Activated T-cell treated with anti-CD3 and anti-CD28 coated beads, Interleukin-2, amount 50 U/mL, for 4 hours (primary cell): Measurements from ENCODE around the gene POLR3B. TPM values are rescaled to one million over a fixed set of nuclear protein-coding genes. Genes with fewer than 3 reads are reported as not detected.
"Not testable (repeated sequence)": the region's sequence is repeated elsewhere in the genome, so short reads cannot be mapped to it uniquely, and the experiment has no call there.

Source experiments
- ATAC-seq, 2 donors: fragments of 200-7000 bp; cut with Tn5 transposase; one replicate each; pipeline ENCODE4 v1.10.0; 2021
- DNase-seq: peaks from one replicate; pipeline ENCODE4 v3.0.0-alpha.2; 2020
- H3K27me3 Mint-ChIP-seq: one replicate; pipeline ENCODE4 v1.8.0; 2021; ENCODE audit warnings: low read depth, mixed read lengths
- H3K36me3 Mint-ChIP-seq: one replicate; pipeline ENCODE4 v1.8.0; 2022; ENCODE audit warnings: mixed read lengths; ENCODE audit not compliant: insufficient read depth
- H3K4me1 Mint-ChIP-seq: one replicate; pipeline ENCODE4 v1.8.0; 2021; ENCODE audit warnings: low read depth, mixed read lengths
- H3K4me3 Mint-ChIP-seq: one replicate; pipeline ENCODE4 v1.8.0; 2021; ENCODE audit warnings: mild to moderate bottlenecking, moderate library complexity, mixed read lengths
- H3K9me3 Mint-ChIP-seq: one replicate; pipeline ENCODE4 v1.8.0; 2021; ENCODE audit warnings: mixed read lengths
- total RNA-seq, 3 donors: library from RNA; stranded (reverse); gene quantifications; one replicate each; pipeline ENCODE4 v1.2.1, GENCODE V29; 2021

POLR3B gene
- total RNA-seq, 3 donors from 2014 or later = 17.8 to 18.8 (median 18.2) TPM

DNA sequence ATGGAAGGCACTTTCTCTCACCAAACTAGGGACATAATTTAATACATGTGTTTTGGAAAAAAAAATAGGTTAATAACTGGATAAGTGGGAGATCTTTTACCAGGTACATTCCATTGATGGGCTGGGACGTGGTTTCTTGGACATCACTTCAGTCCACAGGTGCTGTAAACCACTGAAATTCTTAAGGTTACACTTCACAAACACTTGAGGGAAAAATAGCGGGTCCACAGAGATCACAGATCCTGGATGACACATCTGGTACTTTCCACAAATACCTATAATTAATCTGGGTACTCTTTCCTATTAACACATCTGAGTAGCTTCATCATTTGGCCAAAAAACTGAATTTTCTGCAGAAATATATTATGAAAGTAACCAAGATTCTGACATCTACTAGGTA, 85.0 kb downstream of the POLR3B start:
- H3K4me3 Mint-ChIP-seq = no peak overlapping the region
- no peaks in the 10 kb centered on the region for H3K9me3 Mint-ChIP-seq
- no peaks in the 10 kb centered on the region for H3K27me3 Mint-ChIP-seq
- H3K4me1 Mint-ChIP-seq = no peaks in the 10 kb centered on the region
- ATAC-seq = no peak
- peaks cover 24% of the 10 kb centered on the region for H3K36me3 Mint-ChIP-seq
- DNase-seq = no peak

DNA sequence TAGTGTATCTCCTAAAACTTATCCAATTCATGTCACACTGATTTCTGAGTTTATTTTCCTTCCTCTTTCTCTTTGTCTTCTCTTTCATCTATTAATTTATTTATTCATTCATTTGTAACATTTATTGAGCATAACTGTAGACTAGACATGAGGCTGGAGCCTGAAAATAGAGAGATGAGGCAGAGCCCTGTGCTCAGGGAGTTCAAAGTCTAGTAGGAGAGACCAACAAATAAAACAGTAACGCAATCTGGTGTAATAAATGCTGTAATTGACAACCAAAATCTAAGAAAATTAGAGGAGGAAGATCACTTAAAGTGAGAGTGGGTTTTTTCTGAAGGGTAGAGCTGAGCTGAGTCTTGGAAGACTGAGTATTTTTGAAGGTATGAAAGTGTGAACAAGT, 87.5 kb downstream of the POLR3B start:
- ATAC-seq (no peak), DNase-seq (no peak)
- Mint-ChIP-seq H3K4me1 (no peaks in the 10 kb centered on the region), H3K4me3 (no peak overlapping the region), H3K27me3 (no peaks in the 10 kb centered on the region), H3K9me3 (no peaks in the 10 kb centered on the region), H3K36me3 (peaks cover 30% of the 10 kb centered on the region)

DNA sequence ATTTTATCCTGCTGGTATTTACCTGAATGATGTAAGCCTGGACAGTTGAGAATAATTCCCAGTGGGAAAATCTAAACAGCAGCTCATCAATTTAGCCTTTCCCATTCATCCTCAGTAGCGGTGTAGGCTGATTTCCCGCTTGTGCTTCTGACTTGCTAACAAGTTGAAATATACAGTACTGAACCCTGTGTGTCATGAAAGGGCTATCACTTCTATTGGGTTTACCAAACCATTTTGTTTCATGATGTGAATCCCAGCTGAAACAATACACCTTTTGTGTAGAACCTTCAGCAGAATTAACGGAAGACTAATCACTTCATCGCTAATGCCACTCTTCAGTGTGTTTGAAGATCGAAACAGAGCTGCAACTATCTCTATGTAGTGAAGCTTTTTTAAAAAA, 88.4 kb downstream of the POLR3B start:
- no peaks in the 10 kb centered on the region for H3K4me1 Mint-ChIP-seq

DNA sequence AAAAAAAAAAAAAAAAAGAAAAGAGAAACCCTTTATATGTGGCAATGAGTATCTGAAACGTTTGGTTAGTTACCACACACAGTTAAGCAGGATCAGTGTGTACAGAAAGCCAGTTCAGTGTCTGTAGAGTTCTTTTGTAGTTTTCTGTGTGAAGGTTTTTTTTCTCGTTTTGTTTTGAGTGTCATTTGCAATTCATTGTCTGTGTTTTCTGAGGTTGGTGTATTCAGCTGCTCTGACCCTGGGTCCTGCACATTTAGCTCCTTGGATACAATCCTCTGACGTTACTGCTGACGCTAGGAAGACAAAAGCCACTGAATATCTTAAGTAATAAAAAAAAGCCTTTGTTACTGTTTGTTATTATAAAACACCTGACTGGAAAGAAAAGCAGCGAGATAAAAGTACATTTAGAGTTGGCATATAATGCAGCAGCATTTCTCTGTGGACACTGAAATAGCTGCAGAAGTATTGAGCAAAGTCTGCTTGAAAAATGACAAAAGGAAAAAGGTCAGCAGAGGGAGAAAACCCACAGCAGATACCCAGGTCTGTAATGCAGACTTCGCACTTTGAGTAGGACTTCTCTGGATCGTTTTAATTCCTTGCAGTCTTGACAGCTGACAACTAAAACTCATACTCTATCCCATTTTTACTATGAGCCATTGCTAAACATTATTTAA, 89.0 kb downstream of the POLR3B start:
- peaks cover 24% of the 10 kb centered on the region for H3K36me3 Mint-ChIP-seq
- DNase-seq = no peak
- ATAC-seq = no peak
- H3K27me3 Mint-ChIP-seq = no peaks in the 10 kb centered on the region
- H3K4me3 Mint-ChIP-seq = no peak overlapping the region
- H3K9me3 Mint-ChIP-seq = no peaks in the 10 kb centered on the region
- no peaks in the 10 kb centered on the region for H3K4me1 Mint-ChIP-seq

More for the DNA sequence above, 88.4 kb downstream of the POLR3B start:
- no peak overlapping the region for H3K4me3 Mint-ChIP-seq
- ATAC-seq = no peak
- H3K36me3 Mint-ChIP-seq = peaks cover 24% of the 10 kb centered on the region
- H3K27me3 Mint-ChIP-seq = no peaks in the 10 kb centered on the region
- no peaks in the 10 kb centered on the region for H3K9me3 Mint-ChIP-seq
- no peak for DNase-seq

DNA sequence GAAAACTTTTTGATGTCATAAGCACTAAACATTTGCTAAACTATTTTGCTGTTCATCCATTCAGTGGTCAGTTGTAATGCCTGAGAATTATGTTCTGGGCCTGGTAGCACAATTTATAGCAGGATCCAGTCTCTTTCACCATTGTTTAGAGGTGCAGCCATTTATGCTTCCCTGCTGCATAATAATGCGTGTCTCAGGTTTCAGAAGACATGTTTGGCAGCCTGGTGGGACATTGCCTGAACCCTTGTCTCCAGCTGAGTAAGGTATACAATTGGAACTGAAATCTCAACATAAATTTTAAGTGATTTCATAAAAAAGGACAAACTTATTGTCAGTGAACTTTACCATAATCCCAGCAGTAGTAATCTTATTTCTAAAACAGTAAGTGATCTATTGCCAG, 94.8 kb downstream of the POLR3B start:
- H3K27me3 Mint-ChIP-seq = no peaks in the 10 kb centered on the region
- no peak for DNase-seq
- peaks cover 37% of the 10 kb centered on the region for H3K36me3 Mint-ChIP-seq
- no peak overlapping the region for H3K4me3 Mint-ChIP-seq
- no peak for ATAC-seq
- no peaks in the 10 kb centered on the region for H3K9me3 Mint-ChIP-seq
- H3K4me1 Mint-ChIP-seq = no peaks in the 10 kb centered on the region

DNA sequence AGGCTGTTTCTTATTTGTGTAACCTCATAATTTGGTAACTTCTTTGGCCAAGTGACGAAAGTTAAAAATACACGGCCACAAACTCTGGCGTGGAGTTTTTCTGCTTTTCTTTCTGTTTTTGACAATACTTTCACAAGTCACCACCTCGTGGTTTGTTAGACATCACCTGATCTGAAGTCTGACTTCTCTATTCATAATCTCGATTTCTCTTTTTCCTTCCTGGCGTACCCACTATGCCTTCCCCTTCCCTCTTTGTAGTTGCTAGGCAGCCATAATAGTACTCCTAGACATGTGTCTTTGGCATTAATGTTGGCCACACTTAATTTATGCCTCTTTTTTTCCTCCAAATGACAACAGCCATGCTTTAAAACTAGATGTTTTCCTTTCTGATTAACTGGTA, 97.6 kb downstream of the POLR3B start:
- Mint-ChIP-seq H3K4me1 (peaks cover 4% of the 10 kb centered on the region), H3K27me3 (no peaks in the 10 kb centered on the region), H3K4me3 (no peak overlapping the region), H3K36me3 (peaks cover 43% of the 10 kb centered on the region), H3K9me3 (no peaks in the 10 kb centered on the region)
- ATAC-seq (no peak), DNase-seq (no peak)

DNA sequence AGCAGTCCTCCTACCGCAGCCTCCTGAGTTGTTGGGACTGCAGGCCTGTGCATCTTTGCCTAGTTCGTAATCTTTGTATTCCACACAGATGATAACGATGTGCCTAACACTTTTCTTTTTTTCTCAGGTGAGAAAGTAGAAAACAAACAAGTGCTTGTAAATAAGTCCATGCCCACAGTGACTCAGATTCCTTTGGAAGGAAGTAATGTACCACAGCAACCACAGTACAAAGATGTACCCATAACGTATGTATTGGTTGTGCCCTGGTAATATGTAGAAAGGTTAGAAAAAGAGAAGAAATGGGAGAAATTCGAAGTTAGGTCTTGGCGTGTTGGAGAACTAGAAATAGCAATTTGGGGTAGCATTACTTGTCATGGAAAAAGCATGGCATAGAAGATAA, 101.6 kb downstream of the POLR3B start:
- no peak for DNase-seq
- H3K27me3 Mint-ChIP-seq = no peaks in the 10 kb centered on the region
- H3K9me3 Mint-ChIP-seq = no peaks in the 10 kb centered on the region
- H3K4me1 Mint-ChIP-seq = peaks cover 18% of the 10 kb centered on the region
- no peak for ATAC-seq
- no peak overlapping the region for H3K4me3 Mint-ChIP-seq
- H3K36me3 Mint-ChIP-seq = peaks cover 68% of the 10 kb centered on the region

DNA sequence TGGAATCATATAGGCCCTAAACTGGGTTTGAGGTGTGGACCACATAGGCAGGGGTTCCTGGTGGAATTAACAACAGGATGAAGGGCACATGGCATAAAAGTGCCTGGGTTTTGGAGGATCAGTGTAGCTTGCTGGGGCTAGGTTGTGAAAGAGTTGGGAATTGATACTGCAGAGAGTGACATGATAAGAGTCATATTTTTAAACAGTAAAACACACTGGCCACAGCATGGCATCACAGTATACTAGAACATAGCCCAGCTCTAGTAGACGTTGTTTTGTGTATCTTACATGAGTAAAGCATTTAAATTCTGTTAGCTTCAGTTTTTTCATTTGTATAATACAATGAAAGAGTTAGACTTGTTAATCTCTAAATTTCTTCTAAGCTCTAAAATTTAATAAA, 102.0 kb downstream of the POLR3B start:
- no peak overlapping the region for H3K4me3 Mint-ChIP-seq
- no peaks in the 10 kb centered on the region for H3K27me3 Mint-ChIP-seq

DNA sequence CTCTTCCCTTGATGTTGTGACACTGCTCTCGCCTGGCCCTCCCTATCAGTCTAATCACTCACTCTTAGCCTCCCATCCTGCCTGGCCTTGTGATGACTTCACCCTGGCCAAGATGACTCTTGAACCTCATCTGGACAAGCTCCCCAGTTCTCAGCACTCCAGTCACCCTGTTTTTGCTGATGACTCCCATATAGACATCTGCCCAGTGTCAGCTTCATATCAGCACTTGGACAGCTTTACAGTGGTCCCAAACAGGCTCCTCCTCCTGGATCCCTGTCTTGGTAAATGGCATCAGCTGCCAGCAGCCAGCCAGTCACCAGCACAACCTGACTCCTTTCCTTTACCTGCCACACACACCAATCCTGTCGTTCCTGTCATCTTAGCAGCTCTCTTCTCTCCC, 104.2 kb downstream of the POLR3B start:
- no peaks in the 10 kb centered on the region for H3K27me3 Mint-ChIP-seq
- no peak overlapping the region for H3K4me3 Mint-ChIP-seq
- peaks cover 71% of the 10 kb centered on the region for H3K36me3 Mint-ChIP-seq
- H3K4me1 Mint-ChIP-seq = peaks cover 18% of the 10 kb centered on the region
- DNase-seq (no peak), ATAC-seq (no peak)
- H3K9me3 Mint-ChIP-seq = no peaks in the 10 kb centered on the region

More for the DNA sequence above, 102.0 kb downstream of the POLR3B start:
- no peaks in the 10 kb centered on the region for H3K9me3 Mint-ChIP-seq
- H3K4me1 Mint-ChIP-seq = peaks cover 18% of the 10 kb centered on the region
- peaks cover 68% of the 10 kb centered on the region for H3K36me3 Mint-ChIP-seq
- DNase-seq (no peak), ATAC-seq (no peak)

DNA sequence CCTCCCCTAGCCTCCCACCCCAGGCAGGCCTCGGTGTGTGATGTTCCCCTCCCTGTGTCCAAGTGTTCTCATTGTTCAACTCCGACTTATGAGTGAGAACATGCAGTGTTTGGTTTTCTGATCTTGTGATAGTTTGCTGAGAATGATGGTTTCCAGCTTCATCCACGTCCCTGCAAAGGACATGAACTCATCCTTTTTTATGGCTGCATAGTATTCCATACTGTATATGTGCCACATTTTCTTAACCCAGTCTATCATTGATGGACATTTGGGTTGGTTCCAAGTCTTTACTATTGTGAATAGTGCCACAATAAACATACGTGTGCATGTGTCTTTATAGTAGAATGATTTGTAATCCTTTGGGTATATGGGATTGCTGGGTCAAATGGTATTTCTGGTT, 108.1 kb downstream of the POLR3B start:
- not testable (repeated sequence) for H3K9me3 Mint-ChIP-seq, ATAC-seq, DNase-seq, H3K4me3 Mint-ChIP-seq, H3K27me3 Mint-ChIP-seq
- peaks cover 14% of the 10 kb centered on the region for H3K4me1 Mint-ChIP-seq
- H3K36me3 Mint-ChIP-seq = peaks cover 78% of the 10 kb centered on the region

DNA sequence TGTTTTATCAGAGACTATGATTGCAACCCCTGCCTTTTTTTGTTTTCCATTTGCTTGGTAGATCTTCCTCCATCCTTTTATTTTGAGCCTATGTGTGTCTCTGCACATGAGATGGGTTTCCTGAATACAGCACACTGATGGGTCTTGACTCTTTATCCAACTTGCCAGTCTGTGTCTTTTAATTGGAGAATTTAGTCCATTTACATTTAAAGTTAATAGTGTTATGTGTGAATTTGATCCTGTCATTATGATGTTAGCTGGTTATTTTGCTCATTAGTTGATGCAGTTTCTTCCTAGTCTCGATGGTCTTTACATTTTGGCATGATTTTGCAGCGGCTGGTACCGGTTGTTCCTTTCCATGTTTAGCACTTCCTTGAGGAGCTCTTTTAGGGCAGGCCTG, 118.1 kb downstream of the POLR3B start:
- not testable (repeated sequence) for H3K4me1 Mint-ChIP-seq, H3K9me3 Mint-ChIP-seq, DNase-seq, ATAC-seq, H3K4me3 Mint-ChIP-seq, H3K27me3 Mint-ChIP-seq
- peaks cover 17% of the 10 kb centered on the region for H3K36me3 Mint-ChIP-seq

DNA sequence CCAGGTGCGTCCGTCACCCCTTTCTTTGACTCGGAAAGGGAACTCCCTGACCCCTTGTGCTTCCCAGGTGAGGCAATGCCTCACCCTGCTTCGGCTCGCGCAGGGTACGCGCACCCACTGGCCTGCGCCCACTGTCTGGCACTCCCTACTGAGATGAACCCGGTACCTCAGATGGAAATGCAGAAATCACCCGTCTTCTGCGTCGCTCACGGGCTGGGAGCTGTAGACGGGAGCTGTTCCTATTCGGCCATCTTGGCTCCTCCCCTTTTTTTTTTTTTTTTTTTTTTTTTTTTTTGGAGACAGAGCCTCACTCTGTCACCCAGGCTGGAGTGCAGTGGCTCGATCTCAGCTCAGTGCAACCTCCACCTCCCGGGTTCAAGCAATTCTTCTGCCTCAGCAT, 120.1 kb downstream of the POLR3B start:
- H3K4me3 Mint-ChIP-seq, H3K4me1 Mint-ChIP-seq: not testable (repeated sequence)

DNA sequence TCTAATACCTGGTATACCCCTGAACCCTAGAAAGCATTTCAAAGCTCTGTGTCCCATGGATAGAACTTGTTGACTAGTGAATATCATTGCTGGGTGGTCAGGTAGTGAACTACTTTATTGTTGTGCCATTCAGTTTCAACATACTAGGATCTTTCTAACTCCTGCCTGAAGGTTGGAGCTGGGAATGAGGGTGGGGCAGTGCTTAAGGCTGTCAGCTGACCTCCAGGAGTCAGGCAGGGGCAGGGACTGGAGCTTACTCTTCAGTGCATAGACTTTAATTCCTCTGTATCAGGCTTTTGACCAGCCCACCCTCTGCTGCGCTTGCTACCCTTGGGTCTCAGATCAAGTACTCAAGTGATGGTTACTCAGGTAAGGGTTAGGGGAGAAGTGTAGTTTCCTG, 122.7 kb downstream of the POLR3B start:
- no peaks in the 10 kb centered on the region for H3K4me1 Mint-ChIP-seq
- no peak overlapping the region for H3K4me3 Mint-ChIP-seq
- no peak for DNase-seq
- H3K36me3 Mint-ChIP-seq = peaks cover 30% of the 10 kb centered on the region
- no peaks in the 10 kb centered on the region for H3K9me3 Mint-ChIP-seq
- H3K27me3 Mint-ChIP-seq = no peaks in the 10 kb centered on the region
- no peak for ATAC-seq

More for the DNA sequence above, 120.1 kb downstream of the POLR3B start:
- H3K9me3 Mint-ChIP-seq, H3K27me3 Mint-ChIP-seq, DNase-seq, ATAC-seq: not testable (repeated sequence)
- peaks cover 19% of the 10 kb centered on the region for H3K36me3 Mint-ChIP-seq

DNA sequence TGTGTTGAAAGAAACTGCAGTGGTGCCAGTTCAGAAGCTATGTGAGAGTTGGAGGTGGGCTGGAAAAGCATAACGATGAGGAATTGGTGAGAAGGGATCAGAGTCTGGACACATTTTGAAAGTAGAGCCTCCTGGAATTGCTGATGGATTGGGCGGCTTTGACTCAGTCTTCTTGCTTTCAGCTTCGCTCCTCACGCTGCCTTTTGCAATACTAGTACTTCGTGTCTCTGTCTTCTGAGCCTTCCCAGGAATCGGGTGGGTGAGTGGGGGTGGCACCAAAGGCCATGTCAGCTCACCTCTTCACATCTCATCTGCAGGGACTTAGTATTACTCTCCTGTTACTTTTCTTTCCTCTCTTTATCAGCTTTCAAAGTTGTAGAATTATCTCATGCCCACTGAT, 123.7 kb downstream of the POLR3B start:
- H3K4me1 Mint-ChIP-seq = no peaks in the 10 kb centered on the region
- H3K36me3 Mint-ChIP-seq = peaks cover 33% of the 10 kb centered on the region
- DNase-seq (no peak), ATAC-seq (no peak)
- H3K27me3 Mint-ChIP-seq = no peaks in the 10 kb centered on the region
- H3K9me3 Mint-ChIP-seq = no peaks in the 10 kb centered on the region
- H3K4me3 Mint-ChIP-seq = no peak overlapping the region

DNA sequence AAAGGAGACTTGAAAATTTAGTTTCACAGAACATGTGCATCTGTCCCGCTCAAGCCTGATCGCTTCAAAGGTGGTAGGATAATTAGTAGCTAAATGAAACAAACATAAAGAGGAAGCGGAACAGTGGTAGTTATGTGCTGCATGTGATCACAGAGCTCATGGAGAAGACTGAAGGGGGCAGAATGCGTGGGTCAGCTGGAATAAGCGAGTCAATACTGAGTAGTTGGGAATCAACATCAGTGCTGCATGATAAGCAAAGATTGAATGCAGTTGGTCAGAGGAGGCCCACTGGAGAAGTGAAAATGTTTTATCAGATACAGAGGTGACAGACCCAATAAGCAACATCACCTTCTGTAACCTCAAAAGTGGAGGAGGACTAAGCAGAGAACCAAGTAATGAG, 130.1 kb downstream of the POLR3B start:
- DNase-seq (no peak), ATAC-seq (no peak)
- H3K4me3 Mint-ChIP-seq = no peak overlapping the region
- H3K36me3 Mint-ChIP-seq = peaks cover 17% of the 10 kb centered on the region
- no peaks in the 10 kb centered on the region for H3K27me3 Mint-ChIP-seq
- no peaks in the 10 kb centered on the region for H3K9me3 Mint-ChIP-seq
- H3K4me1 Mint-ChIP-seq = no peaks in the 10 kb centered on the region
